Astrocyte (in vitro differentiated cells and primary cell): ENCODE results near the gene SFR1. TPM values are rescaled to one million over a fixed set of nuclear protein-coding genes. Genes with fewer than 3 reads are reported as not detected.

Source experiments
- DNase-seq: peaks from one replicate; pipeline ENCODE4 v3.0.0-alpha.2; 2010; ENCODE audit warnings: low read depth
- FAIRE-seq: peaks from 2 replicates; lab custom pipeline; 2011; peaks lifted over from hg19 to GRCh38; lab: Jason Lieb, UNC
- H2AFZ ChIP-seq: 2 replicates; pipeline ENCODE4 v1.6.0; 2012; ENCODE audit warnings: low read depth, low read length, inconsistent platforms
- H3K27ac ChIP-seq: 2 replicates; pipeline ENCODE4 v1.5.1; 2011; ENCODE audit warnings: low read depth, low read length, inconsistent platforms
- H3K27me3 ChIP-seq: 2 replicates; pipeline ENCODE4 v1.6.0; 2011; ENCODE audit warnings: low read length, inconsistent platforms; ENCODE audit not compliant: insufficient read depth
- H3K36me3 ChIP-seq: 2 replicates; pipeline ENCODE4 v1.5.1; 2011; ENCODE audit warnings: low read length, inconsistent platforms; ENCODE audit not compliant: insufficient read depth
- H3K4me1 ChIP-seq: 2 replicates; pipeline ENCODE4 v1.5.1; 2011; ENCODE audit warnings: low read length, inconsistent platforms; ENCODE audit not compliant: insufficient read depth
- H3K4me2 ChIP-seq: 2 replicates; pipeline ENCODE4 v1.6.0; 2012; ENCODE audit warnings: low read length, inconsistent platforms
- H3K4me3 ChIP-seq: 2 replicates; pipeline ENCODE4 v1.5.1; 2011; ENCODE audit warnings: low read depth, mild to moderate bottlenecking, low read length, inconsistent platforms; ENCODE audit not compliant: insufficient read depth
- H3K79me2 ChIP-seq: 2 replicates; pipeline ENCODE4 v1.6.0; 2012; ENCODE audit warnings: mild to moderate bottlenecking, low read length, inconsistent platforms; ENCODE audit not compliant: insufficient read depth
- H3K9ac ChIP-seq: 2 replicates; pipeline ENCODE4 v1.6.0; 2012; ENCODE audit warnings: mild to moderate bottlenecking, low read length, inconsistent platforms
- H3K9me3 ChIP-seq: 2 replicates; pipeline ENCODE4 v1.5.1; 2012; ENCODE audit warnings: low read depth, mild to moderate bottlenecking, low read length, inconsistent platforms; ENCODE audit not compliant: insufficient read depth
- H4K20me1 ChIP-seq: 2 replicates; pipeline ENCODE4 v1.6.0; 2012; ENCODE audit warnings: low read length, inconsistent platforms; ENCODE audit not compliant: insufficient read depth
- H3K27ac Mint-ChIP-seq: one replicate; pipeline ENCODE4 v1.8.0; 2021; ENCODE audit warnings: mild to moderate bottlenecking, mixed read lengths; ENCODE audit not compliant: unreplicated experiment
- H3K27me3 Mint-ChIP-seq: one replicate; pipeline ENCODE4 v1.8.0; 2021; ENCODE audit warnings: low read depth, mixed read lengths; ENCODE audit not compliant: unreplicated experiment
- H3K36me3 Mint-ChIP-seq: one replicate; pipeline ENCODE4 v1.8.0; 2021; ENCODE audit warnings: low read depth, mixed read lengths; ENCODE audit not compliant: unreplicated experiment
- H3K4me1 Mint-ChIP-seq: one replicate; pipeline ENCODE4 v1.8.0; 2021; ENCODE audit warnings: low read depth, mixed read lengths; ENCODE audit not compliant: unreplicated experiment
- H3K4me3 Mint-ChIP-seq: one replicate; pipeline ENCODE4 v1.8.0; 2021; ENCODE audit warnings: mild to moderate bottlenecking, moderate library complexity, mixed read lengths; ENCODE audit not compliant: unreplicated experiment
- H3K9me3 Mint-ChIP-seq: one replicate; pipeline ENCODE4 v1.8.0; 2021; ENCODE audit warnings: mild to moderate bottlenecking, mixed read lengths; ENCODE audit not compliant: unreplicated experiment
- EZH2 ChIP-seq: IDR thresholded peaks from 2 replicates; pipeline ENCODE4 v1.6.1; 2012; ENCODE audit warnings: mild to moderate bottlenecking, low read length, inconsistent platforms; ENCODE audit not compliant: insufficient read depth
- total RNA-seq: library from RNA; stranded (reverse); gene quantifications from 2 replicates; pipeline ENCODE4 v1.2.1, GENCODE V29; 2021
- TF ChIP-seq, protein P1 (sequence below): IDR thresholded peaks from 2 replicates; pipeline ENCODE4 v1.5.1; 2011; ENCODE audit warnings: low read depth, mild to moderate bottlenecking, inconsistent platforms, low read length, moderate library complexity; ENCODE audit not compliant: insufficient read depth

SFR1 gene
- total RNA-seq, 1 donor from 2014 or later: 3.6 TPM

DNA sequence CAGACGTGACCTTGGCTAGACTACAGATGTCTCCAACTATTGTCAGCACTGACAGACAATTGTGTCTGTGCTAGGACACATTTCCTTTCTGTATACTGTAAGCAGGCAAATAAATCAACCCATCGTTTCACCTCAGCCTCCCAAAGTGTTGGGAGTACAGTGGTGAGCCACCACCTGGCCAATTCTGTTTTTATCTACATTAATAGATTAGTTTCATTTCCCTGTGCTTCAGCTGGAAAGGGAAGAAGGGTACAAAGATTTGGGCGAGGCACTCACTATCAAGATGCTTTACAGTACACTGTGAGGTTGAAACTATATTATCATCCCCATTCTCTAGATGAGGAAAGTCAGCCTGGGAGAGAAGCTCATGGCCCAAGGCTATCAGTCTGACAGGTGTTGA, 21.9 kb downstream of the SFR1 start:
- no peak for TF ChIP-seq EZH2
- TF ChIP-seq, protein P1, sequence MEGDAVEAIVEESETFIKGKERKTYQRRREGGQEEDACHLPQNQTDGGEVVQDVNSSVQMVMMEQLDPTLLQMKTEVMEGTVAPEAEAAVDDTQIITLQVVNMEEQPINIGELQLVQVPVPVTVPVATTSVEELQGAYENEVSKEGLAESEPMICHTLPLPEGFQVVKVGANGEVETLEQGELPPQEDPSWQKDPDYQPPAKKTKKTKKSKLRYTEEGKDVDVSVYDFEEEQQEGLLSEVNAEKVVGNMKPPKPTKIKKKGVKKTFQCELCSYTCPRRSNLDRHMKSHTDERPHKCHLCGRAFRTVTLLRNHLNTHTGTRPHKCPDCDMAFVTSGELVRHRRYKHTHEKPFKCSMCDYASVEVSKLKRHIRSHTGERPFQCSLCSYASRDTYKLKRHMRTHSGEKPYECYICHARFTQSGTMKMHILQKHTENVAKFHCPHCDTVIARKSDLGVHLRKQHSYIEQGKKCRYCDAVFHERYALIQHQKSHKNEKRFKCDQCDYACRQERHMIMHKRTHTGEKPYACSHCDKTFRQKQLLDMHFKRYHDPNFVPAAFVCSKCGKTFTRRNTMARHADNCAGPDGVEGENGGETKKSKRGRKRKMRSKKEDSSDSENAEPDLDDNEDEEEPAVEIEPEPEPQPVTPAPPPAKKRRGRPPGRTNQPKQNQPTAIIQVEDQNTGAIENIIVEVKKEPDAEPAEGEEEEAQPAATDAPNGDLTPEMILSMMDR: no peak
- Histone ChIP-seq H3K9me3 (no peaks in the 10 kb centered on the region), H3K4me2 (no peak overlapping the region), H3K79me2 (no peaks in the 10 kb centered on the region), H2AFZ (no peak overlapping the region), H4K20me1 (no peaks in the 10 kb centered on the region), H3K27me3 (peaks cover 4% of the 10 kb centered on the region), H3K9ac (no peak overlapping the region), H3K36me3 (no peaks in the 10 kb centered on the region), H3K4me1 (no peaks in the 10 kb centered on the region), H3K4me3 (no peak overlapping the region), H3K27ac (no peak overlapping the region)
- Mint-ChIP-seq H3K4me1 (no peaks in the 10 kb centered on the region), H3K27me3 (no peaks in the 10 kb centered on the region), H3K4me3 (no peak overlapping the region), H3K36me3 (no peaks in the 10 kb centered on the region), H3K9me3 (no peaks in the 10 kb centered on the region), H3K27ac (no peak overlapping the region)
- no peak for FAIRE-seq
- DNase-seq: no peak

- Mint-ChIP-seq H3K27ac (no peak overlapping the region), H3K9me3 (no peaks in the 10 kb centered on the region), H3K4me1 (no peaks in the 10 kb centered on the region), H3K36me3 (no peaks in the 10 kb centered on the region), H3K27me3 (no peaks in the 10 kb centered on the region), H3K4me3 (no peak overlapping the region)
- H3K27me3 ChIP-seq: peaks cover 4% of the 10 kb centered on the region
- TF ChIP-seq, protein P1: no peak
- TF ChIP-seq EZH2: no peak
- H3K27ac ChIP-seq: no peak overlapping the region
- no peak overlapping the region for H3K4me3 ChIP-seq
- H3K36me3 ChIP-seq: no peaks in the 10 kb centered on the region
- H3K9me3 ChIP-seq: no peaks in the 10 kb centered on the region
- no peak for DNase-seq
- FAIRE-seq: no peak
- no peaks in the 10 kb centered on the region for H3K79me2 ChIP-seq
- no peaks in the 10 kb centered on the region for H3K4me1 ChIP-seq
- H3K9ac ChIP-seq: no peak overlapping the region
- no peak overlapping the region for H3K4me2 ChIP-seq
- no peak overlapping the region for H2AFZ ChIP-seq
- H4K20me1 ChIP-seq: no peaks in the 10 kb centered on the region
Observed at GRCh38 chr10:104144931-104145330, 23.0 kb downstream of the SFR1 start.

- FAIRE-seq: no peak
Observed at GRCh38 chr10:104146882-104147281, 24.9 kb downstream of the SFR1 start.

More at GRCh38 chr10:104146882-104147281, 24.9 kb downstream of the SFR1 start:
- H3K9ac ChIP-seq: no peak overlapping the region
- no peaks in the 10 kb centered on the region for H3K36me3 Mint-ChIP-seq
- TF ChIP-seq, protein P1: no peak
- H3K79me2 ChIP-seq: no peaks in the 10 kb centered on the region
- no peaks in the 10 kb centered on the region for H4K20me1 ChIP-seq
- no peak overlapping the region for H3K27ac ChIP-seq
- H3K9me3 Mint-ChIP-seq: no peaks in the 10 kb centered on the region
- no peaks in the 10 kb centered on the region for H3K4me1 ChIP-seq
- no peak overlapping the region for H2AFZ ChIP-seq
- peaks cover 4% of the 10 kb centered on the region for H3K27me3 ChIP-seq
- H3K4me3 ChIP-seq: no peak overlapping the region
- no peak overlapping the region for H3K4me2 ChIP-seq
- DNase-seq: no peak
- H3K9me3 ChIP-seq: no peaks in the 10 kb centered on the region
- H3K36me3 ChIP-seq: no peaks in the 10 kb centered on the region
- H3K27me3 Mint-ChIP-seq: no peaks in the 10 kb centered on the region
- peaks cover 5% of the 10 kb centered on the region for H3K4me1 Mint-ChIP-seq
- H3K4me3 Mint-ChIP-seq: no peak overlapping the region
- no peak overlapping the region for H3K27ac Mint-ChIP-seq
